Nephron progenitor cell (in vitro differentiated cells): ENCODE data around the gene ELAPOR1.

ENCODE experiments used
- DNase-seq: peaks from one replicate; pipeline ENCODE4 v3.0.0; 2021
- H3K27ac Mint-ChIP-seq: 2 replicates; pipeline ENCODE4 v1.8.0; 2021; ENCODE audit warnings: mild to moderate bottlenecking, moderate library complexity, mixed read lengths
- H3K27me3 Mint-ChIP-seq: 2 replicates; pipeline ENCODE4 v1.8.0; 2021; ENCODE audit warnings: mild to moderate bottlenecking, low read depth, mixed read lengths; ENCODE audit not compliant: poor library complexity
- H3K36me3 Mint-ChIP-seq: 2 replicates; pipeline ENCODE4 v1.8.0; 2021; ENCODE audit warnings: low read depth, mixed read lengths
- H3K4me1 Mint-ChIP-seq: 2 replicates; pipeline ENCODE4 v1.8.0; 2021; ENCODE audit warnings: mixed read lengths
- H3K4me3 Mint-ChIP-seq: 2 replicates; pipeline ENCODE4 v1.8.0; 2021; ENCODE audit warnings: mild to moderate bottlenecking, moderate library complexity, mixed read lengths
- H3K9me3 Mint-ChIP-seq: 2 replicates; pipeline ENCODE4 v1.8.0; 2021; ENCODE audit warnings: mild to moderate bottlenecking, moderate library complexity, mixed read lengths
- TF ChIP-seq, protein P1 (sequence below): fragments of 200-600 bp; sonication (generic); IDR thresholded peaks from 2 replicates; pipeline ENCODE4 v1.5.0; 2021; ENCODE audit warnings: antibody characterized with exemption

Gene ELAPOR1

GRCh38 chr1:109084563-109085517 is 29.1 kb upstream of the ELAPOR1 start:
- H3K9me3 Mint-ChIP-seq: peaks cover 14% of the 10 kb centered on the region
- peaks cover 17% of the 10 kb centered on the region for H3K36me3 Mint-ChIP-seq
- peaks cover 5% of the 10 kb centered on the region for H3K27me3 Mint-ChIP-seq
- TF ChIP-seq, protein P1, sequence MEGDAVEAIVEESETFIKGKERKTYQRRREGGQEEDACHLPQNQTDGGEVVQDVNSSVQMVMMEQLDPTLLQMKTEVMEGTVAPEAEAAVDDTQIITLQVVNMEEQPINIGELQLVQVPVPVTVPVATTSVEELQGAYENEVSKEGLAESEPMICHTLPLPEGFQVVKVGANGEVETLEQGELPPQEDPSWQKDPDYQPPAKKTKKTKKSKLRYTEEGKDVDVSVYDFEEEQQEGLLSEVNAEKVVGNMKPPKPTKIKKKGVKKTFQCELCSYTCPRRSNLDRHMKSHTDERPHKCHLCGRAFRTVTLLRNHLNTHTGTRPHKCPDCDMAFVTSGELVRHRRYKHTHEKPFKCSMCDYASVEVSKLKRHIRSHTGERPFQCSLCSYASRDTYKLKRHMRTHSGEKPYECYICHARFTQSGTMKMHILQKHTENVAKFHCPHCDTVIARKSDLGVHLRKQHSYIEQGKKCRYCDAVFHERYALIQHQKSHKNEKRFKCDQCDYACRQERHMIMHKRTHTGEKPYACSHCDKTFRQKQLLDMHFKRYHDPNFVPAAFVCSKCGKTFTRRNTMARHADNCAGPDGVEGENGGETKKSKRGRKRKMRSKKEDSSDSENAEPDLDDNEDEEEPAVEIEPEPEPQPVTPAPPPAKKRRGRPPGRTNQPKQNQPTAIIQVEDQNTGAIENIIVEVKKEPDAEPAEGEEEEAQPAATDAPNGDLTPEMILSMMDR: no peak
- no peak for DNase-seq
- peak overlapping the region; percentile 36 for H3K27ac Mint-ChIP-seq
- no peak overlapping the region for H3K4me3 Mint-ChIP-seq
- no peaks in the 10 kb centered on the region for H3K4me1 Mint-ChIP-seq

GRCh38 chr1:109089242-109090015 is 24.5 kb upstream of the ELAPOR1 start:
- Mint-ChIP-seq H3K9me3 (peaks cover 17% of the 10 kb centered on the region), H3K4me1 (peaks cover 28% of the 10 kb centered on the region), H3K36me3 (peaks cover 26% of the 10 kb centered on the region), H3K4me3 (peak overlapping the region; percentile 91), H3K27ac (peak overlapping the region; percentile 51), H3K27me3 (peaks cover 5% of the 10 kb centered on the region)
- TF ChIP-seq, protein P1: no peak
- DNase-seq: peak; percentile 38

GRCh38 chr1:109090196-109091077 is 23.5 kb upstream of the ELAPOR1 start, which contains the start of gene TMEM167B:
Gene TMEM167B, plus strand, starts transcription at chr1:109090764. Its CDS starts 109 bp downstream, at chr1:109090873.
- TF ChIP-seq, protein P1: no peak
- Mint-ChIP-seq H3K27ac (peak within 1 kb of the TSS; percentile 94), H3K36me3 (peaks cover 32% of the 10 kb centered on the region), H3K4me3 (peak within 1 kb of the TSS; percentile 91), H3K4me1 (peaks cover 28% of the 10 kb centered on the region), H3K27me3 (peaks cover 5% of the 10 kb centered on the region), H3K9me3 (peaks cover 17% of the 10 kb centered on the region)
- DNase-seq: peak; percentile 81

DNA sequence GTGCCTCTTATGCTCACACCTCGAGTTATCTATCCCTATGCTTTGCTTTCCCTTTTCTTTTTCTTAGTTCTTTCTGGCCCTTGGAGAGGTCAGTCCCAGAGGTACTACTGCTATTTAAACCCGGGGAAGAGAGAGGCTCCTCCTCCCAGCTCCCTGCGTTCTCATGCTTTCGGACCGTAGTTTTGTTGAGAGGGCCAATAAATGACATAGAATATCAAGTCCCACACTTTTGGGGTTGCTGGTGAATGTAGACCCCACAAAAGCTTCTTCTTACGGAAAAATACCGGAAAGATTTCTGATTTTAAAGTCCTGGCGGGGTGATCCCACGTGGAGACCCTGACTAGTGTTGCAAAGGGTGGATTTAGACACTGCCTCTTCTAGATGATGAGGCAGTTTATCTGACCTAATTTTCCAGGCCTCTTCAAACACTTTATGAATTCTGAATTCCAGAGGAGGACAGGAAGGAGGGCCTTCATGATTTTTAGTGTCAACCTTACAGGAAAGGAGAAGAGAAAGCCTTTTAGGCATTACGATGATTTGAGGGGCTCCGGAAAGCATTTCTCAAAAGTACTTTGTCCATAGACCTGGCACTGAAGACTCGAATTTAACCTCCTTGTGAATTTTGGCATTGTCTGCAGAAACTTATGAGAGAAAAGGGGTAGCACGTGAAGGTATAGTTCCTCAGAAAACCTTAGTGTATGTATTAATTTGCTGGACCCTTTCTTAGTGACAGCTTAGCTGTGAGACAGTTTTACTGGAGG is 22.7 kb upstream of the ELAPOR1 start:
- Mint-ChIP-seq H3K9me3 (peaks cover 17% of the 10 kb centered on the region), H3K36me3 (peaks cover 32% of the 10 kb centered on the region), H3K27ac (peak overlapping the region; percentile 89), H3K27me3 (no peaks in the 10 kb centered on the region), H3K4me3 (peak overlapping the region; percentile 91), H3K4me1 (peaks cover 28% of the 10 kb centered on the region)
- peak; percentile 17 for DNase-seq
- TF ChIP-seq, protein P1: no peak

- Mint-ChIP-seq H3K4me3 (peak overlapping the region; percentile 91), H3K36me3 (peaks cover 32% of the 10 kb centered on the region), H3K4me1 (peaks cover 28% of the 10 kb centered on the region), H3K27ac (no peak overlapping the region), H3K9me3 (peaks cover 17% of the 10 kb centered on the region), H3K27me3 (no peaks in the 10 kb centered on the region)
- TF ChIP-seq, protein P1: no peak
- DNase-seq: no peak
Measured at GRCh38 chr1:109091839-109092193, 22.1 kb upstream of the ELAPOR1 start.
